ENCODE measurements around the gene CKLF.

DNA sequence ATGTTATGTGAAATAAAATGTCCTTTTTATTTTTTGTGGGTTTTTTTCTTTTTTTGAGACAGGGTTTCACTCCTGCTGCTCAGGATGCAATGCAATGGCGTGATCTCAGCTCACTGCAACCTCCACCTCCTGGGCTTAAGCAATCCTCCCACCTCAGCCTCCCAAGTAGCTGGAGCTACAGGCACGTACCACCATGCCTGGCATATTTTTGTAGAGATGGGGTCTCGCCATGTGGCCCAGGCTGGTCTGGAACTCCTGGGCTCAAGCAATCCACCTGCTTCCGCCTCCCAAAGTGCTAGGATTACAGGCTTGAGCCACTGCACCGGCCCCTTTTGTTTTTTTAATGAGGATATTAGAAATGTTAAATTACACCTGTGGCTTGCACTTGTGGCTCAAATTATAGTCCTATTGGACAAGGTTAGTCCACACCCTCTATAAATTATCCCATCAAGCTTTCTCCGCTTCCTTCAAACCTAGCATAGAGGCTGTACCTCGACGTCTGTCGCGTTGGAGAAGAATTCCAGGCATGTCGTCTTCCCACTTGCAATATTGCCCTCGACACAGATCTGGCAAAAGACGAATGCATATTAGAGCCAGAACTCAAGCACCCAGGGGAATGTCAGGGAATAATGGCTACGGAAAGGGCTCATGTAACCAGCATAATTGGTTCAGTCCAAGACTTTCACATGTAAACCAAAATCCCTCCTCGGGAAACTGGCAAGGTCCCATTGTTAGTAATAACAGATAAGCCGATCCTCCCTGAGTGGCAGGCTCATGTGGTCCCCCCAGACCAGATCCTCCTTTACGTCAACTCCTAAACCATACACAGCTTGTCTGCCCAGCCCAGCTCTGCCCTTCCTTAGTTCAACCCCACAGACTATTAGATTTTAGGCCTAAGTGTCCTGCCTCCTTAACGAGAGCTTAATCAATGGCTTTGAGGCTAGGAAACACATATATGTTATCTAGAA is 10.7 kb upstream of the CKLF start:
- no peak for TF ChIP-seq EZH2 (IDR thresholded peaks at IDR 0.05; ENCODE audit: borderline replicate concordance, low read depth, low read length, poor library complexity, severe bottlenecking)
- TF ChIP-seq, protein P1, sequence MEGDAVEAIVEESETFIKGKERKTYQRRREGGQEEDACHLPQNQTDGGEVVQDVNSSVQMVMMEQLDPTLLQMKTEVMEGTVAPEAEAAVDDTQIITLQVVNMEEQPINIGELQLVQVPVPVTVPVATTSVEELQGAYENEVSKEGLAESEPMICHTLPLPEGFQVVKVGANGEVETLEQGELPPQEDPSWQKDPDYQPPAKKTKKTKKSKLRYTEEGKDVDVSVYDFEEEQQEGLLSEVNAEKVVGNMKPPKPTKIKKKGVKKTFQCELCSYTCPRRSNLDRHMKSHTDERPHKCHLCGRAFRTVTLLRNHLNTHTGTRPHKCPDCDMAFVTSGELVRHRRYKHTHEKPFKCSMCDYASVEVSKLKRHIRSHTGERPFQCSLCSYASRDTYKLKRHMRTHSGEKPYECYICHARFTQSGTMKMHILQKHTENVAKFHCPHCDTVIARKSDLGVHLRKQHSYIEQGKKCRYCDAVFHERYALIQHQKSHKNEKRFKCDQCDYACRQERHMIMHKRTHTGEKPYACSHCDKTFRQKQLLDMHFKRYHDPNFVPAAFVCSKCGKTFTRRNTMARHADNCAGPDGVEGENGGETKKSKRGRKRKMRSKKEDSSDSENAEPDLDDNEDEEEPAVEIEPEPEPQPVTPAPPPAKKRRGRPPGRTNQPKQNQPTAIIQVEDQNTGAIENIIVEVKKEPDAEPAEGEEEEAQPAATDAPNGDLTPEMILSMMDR (conservative IDR thresholded peaks at IDR 0.05; ENCODE audit: low read depth, low read length), result no peak

Data from A673 (cell line).